HepG2 (cell line): ENCODE data around the gene MOCS2. TPM values are rescaled to one million over a fixed set of nuclear protein-coding genes. Genes with fewer than 3 reads are reported as not detected.
A peak's percentile ranks its signal among the peaks of the same experiment; 100 is the strongest.

Experiments
- ARNTL ChIP-seq: sonication (generic); formaldehyde crosslinking; IDR thresholded peaks from 2 replicates; pipeline ENCODE4 v1.4.0; 2020; ENCODE audit warnings: mild to moderate bottlenecking, missing genetic modification reagents
- ASH2L ChIP-seq: fragments of 300-600, 200-600 bp; sonication (generic); IDR thresholded peaks from 2 replicates; pipeline ENCODE4 v1.7.0; 2017; ENCODE audit warnings: low read depth, mild to moderate bottlenecking, moderate library complexity, mixed read lengths, low read length; ENCODE audit not compliant: insufficient read length
- ATF7-NPFF ChIP-seq: sonication (generic); formaldehyde crosslinking; IDR thresholded peaks from 2 replicates; pipeline ENCODE4 v1.8.1; 2023; ENCODE audit warnings: mild to moderate bottlenecking, low read depth, missing genetic modification reagents, moderate library complexity
- GATAD2A ChIP-seq: IDR thresholded peaks from 2 replicates; pipeline ENCODE4 v1.6.1; 2016
- HNRNPK ChIP-seq: fragments of 200-400 bp; formaldehyde crosslinking; IDR thresholded peaks from 2 replicates; pipeline ENCODE4 v1.6.1; 2018; ENCODE audit warnings: low read length, low read depth, moderate library complexity, mild to moderate bottlenecking; ENCODE audit not compliant: poor library complexity, severe bottlenecking
- MIER3 ChIP-seq: IDR thresholded peaks from 2 replicates; pipeline ENCODE4 v1.6.1; 2016; ENCODE audit warnings: missing compliant biosample characterization, borderline replicate concordance
- POLR2G ChIP-seq: fragments of 200-400 bp; formaldehyde crosslinking; IDR thresholded peaks from 2 replicates; pipeline ENCODE4 v1.6.1; 2018; ENCODE audit warnings: mild to moderate bottlenecking, low read depth, low read length, moderate library complexity
- TBX2 ChIP-seq: sonication (generic); formaldehyde crosslinking; IDR thresholded peaks from 2 replicates; pipeline ENCODE4 v1.5.0; 2020; ENCODE audit warnings: missing genetic modification reagents, mild to moderate bottlenecking, borderline replicate concordance
- ZFP36 ChIP-seq: fragments of 150-350 bp; IDR thresholded peaks from 2 replicates; pipeline ENCODE4 v1.6.1; 2018; ENCODE audit warnings: borderline replicate concordance, low read length, low read depth; ENCODE audit not compliant: partially characterized antibody
- ZNF160 ChIP-seq: sonication (generic); formaldehyde crosslinking; IDR thresholded peaks from 2 replicates; pipeline ENCODE4 v1.8.0; 2022; ENCODE audit warnings: mild to moderate bottlenecking, inconsistent platforms, missing genetic modification reagents
- ZNF225 ChIP-seq: sonication (generic); formaldehyde crosslinking; IDR thresholded peaks from 2 replicates; pipeline ENCODE4 v1.4.0; 2020; ENCODE audit warnings: mild to moderate bottlenecking, missing genetic modification reagents
- ZNF432 ChIP-seq: sonication (generic); formaldehyde crosslinking; IDR thresholded peaks from 2 replicates; pipeline ENCODE4 v1.5.0; 2020; ENCODE audit warnings: missing genetic modification reagents, mild to moderate bottlenecking, borderline replicate concordance
- ZNF501 ChIP-seq: sonication (generic); formaldehyde crosslinking; IDR thresholded peaks from 2 replicates; pipeline ENCODE4 v1.5.1; 2020; ENCODE audit warnings: mild to moderate bottlenecking, moderate library complexity, missing genetic modification reagents
- ZNF513 ChIP-seq: sonication (generic); formaldehyde crosslinking; conservative IDR thresholded peaks from 2 replicates; pipeline ENCODE4 v1.5.0; 2020; ENCODE audit warnings: missing genetic modification reagents
- ZNF746 ChIP-seq: sonication (generic); formaldehyde crosslinking; IDR thresholded peaks from 2 replicates; pipeline ENCODE4 v1.8.0; 2022; ENCODE audit warnings: mild to moderate bottlenecking, missing genetic modification reagents
- polyA plus RNA-seq, 8 experiments: library from polyadenylated mRNA; depleted of rRNA in 3 of 8; stranded (reverse) in 7 of 8; unstranded in 1 of 8; fragments of >200 nt; fragmentation: Illumina TruSeq in 4 of 8; extraction: Trizol in 4 of 8; gene quantifications; 2 replicates each; pipeline versions ENCODE4 v1.2.1 to v1.2.3, GENCODE V29; 2011 to 2016; ENCODE audit warnings: low read depth in 4 of 8, missing spikeins in 1 of 8, mixed read lengths in 1 of 8; ENCODE audit not compliant: insufficient read depth in 1 of 8
- total RNA-seq, 5 experiments: library from RNA; depleted of rRNA; stranded (reverse); fragments of >200 nt; fragmentation: Illumina TruSeq; extraction: Trizol; gene quantifications; 2 replicates each; pipeline ENCODE4 v1.2.3, GENCODE V29; 2016; ENCODE audit warnings: low read depth in 1 of 5
- TF ChIP-seq, protein P1 (sequence below): sonication (generic); formaldehyde crosslinking; IDR thresholded peaks from 2 replicates; pipeline ENCODE4 v1.5.1; 2020; ENCODE audit warnings: missing genetic modification reagents, mild to moderate bottlenecking, borderline replicate concordance
- TF ChIP-seq, protein P2 (sequence below): sonication (generic); formaldehyde crosslinking; IDR thresholded peaks from 2 replicates; pipeline ENCODE4 v1.4.0; 2020; ENCODE audit warnings: missing genetic modification reagents
- TF ChIP-seq, protein P3 (sequence below): sonication (generic); formaldehyde crosslinking; IDR thresholded peaks from 2 replicates; pipeline ENCODE4 v1.4.0; 2020; ENCODE audit warnings: missing genetic modification reagents

The MOCS2 gene
- total and polyA plus RNA-seq, 2 of the 13 experiments (the other 11 are each of a cell fraction or from before 2014, with no cell fraction given), result 19.2 to 41.9 TPM

GRCh38 chr5:53109443-53110127 is at the start of gene MOCS2 (continued):
- TF ChIP-seq ZNF746 (CRISPR knock-in tag), result peak; percentile 38; the same call in 1 of the 2 replicates
- TF ChIP-seq MIER3 (CRISPR knock-in tag), result peak; percentile 59; the same call in 1 of the 2 replicates
- peak; percentile 59 for TF ChIP-seq ASH2L
- TF ChIP-seq ZFP36, result no peak
- peak; percentile 43 for TF ChIP-seq HNRNPK
- TF ChIP-seq, protein P1, sequence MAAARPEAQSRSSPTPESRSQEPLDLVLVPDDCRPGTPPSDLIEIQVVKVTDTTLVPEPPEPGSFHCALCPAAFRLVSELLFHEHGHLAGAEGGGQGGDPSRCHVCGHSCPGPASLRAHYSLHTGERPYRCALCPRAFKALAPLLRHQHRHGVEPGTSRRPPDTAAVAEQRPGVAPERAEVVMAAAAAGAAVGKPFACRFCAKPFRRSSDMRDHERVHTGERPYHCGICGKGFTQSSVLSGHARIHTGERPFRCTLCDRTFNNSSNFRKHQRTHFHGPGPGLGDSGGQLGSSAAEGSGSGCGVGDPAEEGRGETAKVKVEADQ (CRISPR knock-in tag), result peak; percentile 47; the same call in 1 of the 2 replicates
- TF ChIP-seq ZNF432 (CRISPR knock-in tag), result no peak
- TF ChIP-seq ZNF160, result 0 out of 2 replicates have a peak, but pooled peaks have one; percentile 32
- 0 out of 2 replicates have a peak, but pooled peaks have one; percentile 26 for TF ChIP-seq ARNTL (CRISPR knock-in tag)
- peak; percentile 17; the same call in 1 of the 2 replicates for TF ChIP-seq ATF7-NPFF (CRISPR knock-in tag)
- TF ChIP-seq ZNF501 (CRISPR knock-in tag), result peak; percentile 80
- TF ChIP-seq, protein P2, sequence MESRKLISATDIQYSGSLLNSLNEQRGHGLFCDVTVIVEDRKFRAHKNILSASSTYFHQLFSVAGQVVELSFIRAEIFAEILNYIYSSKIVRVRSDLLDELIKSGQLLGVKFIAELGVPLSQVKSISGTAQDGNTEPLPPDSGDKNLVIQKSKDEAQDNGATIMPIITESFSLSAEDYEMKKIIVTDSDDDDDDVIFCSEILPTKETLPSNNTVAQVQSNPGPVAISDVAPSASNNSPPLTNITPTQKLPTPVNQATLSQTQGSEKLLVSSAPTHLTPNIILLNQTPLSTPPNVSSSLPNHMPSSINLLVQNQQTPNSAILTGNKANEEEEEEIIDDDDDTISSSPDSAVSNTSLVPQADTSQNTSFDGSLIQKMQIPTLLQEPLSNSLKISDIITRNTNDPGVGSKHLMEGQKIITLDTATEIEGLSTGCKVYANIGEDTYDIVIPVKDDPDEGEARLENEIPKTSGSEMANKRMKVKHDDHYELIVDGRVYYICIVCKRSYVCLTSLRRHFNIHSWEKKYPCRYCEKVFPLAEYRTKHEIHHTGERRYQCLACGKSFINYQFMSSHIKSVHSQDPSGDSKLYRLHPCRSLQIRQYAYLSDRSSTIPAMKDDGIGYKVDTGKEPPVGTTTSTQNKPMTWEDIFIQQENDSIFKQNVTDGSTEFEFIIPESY, result 0 out of 2 replicates have a peak, but pooled peaks have one; percentile 22
- no peak for TF ChIP-seq ZNF513
- peak; percentile 71 for TF ChIP-seq TBX2 (CRISPR knock-in tag)
- peak; percentile 90 for TF ChIP-seq POLR2G
- 0 out of 2 replicates have a peak, but pooled peaks have one; percentile 64 for TF ChIP-seq ZNF225 (CRISPR knock-in tag)
- TF ChIP-seq, protein P3, sequence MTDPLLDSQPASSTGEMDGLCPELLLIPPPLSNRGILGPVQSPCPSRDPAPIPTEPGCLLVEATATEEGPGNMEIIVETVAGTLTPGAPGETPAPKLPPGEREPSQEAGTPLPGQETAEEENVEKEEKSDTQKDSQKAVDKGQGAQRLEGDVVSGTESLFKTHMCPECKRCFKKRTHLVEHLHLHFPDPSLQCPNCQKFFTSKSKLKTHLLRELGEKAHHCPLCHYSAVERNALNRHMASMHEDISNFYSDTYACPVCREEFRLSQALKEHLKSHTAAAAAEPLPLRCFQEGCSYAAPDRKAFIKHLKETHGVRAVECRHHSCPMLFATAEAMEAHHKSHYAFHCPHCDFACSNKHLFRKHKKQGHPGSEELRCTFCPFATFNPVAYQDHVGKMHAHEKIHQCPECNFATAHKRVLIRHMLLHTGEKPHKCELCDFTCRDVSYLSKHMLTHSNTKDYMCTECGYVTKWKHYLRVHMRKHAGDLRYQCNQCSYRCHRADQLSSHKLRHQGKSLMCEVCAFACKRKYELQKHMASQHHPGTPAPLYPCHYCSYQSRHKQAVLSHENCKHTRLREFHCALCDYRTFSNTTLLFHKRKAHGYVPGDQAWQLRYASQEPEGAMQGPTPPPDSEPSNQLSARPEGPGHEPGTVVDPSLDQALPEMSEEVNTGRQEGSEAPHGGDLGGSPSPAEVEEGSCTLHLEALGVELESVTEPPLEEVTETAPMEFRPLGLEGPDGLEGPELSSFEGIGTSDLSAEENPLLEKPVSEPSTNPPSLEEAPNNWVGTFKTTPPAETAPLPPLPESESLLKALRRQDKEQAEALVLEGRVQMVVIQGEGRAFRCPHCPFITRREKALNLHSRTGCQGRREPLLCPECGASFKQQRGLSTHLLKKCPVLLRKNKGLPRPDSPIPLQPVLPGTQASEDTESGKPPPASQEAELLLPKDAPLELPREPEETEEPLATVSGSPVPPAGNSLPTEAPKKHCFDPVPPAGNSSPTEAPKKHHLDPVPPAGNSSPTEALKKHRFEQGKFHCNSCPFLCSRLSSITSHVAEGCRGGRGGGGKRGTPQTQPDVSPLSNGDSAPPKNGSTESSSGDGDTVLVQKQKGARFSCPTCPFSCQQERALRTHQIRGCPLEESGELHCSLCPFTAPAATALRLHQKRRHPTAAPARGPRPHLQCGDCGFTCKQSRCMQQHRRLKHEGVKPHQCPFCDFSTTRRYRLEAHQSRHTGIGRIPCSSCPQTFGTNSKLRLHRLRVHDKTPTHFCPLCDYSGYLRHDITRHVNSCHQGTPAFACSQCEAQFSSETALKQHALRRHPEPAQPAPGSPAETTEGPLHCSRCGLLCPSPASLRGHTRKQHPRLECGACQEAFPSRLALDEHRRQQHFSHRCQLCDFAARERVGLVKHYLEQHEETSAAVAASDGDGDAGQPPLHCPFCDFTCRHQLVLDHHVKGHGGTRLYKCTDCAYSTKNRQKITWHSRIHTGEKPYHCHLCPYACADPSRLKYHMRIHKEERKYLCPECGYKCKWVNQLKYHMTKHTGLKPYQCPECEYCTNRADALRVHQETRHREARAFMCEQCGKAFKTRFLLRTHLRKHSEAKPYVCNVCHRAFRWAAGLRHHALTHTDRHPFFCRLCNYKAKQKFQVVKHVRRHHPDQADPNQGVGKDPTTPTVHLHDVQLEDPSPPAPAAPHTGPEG (CRISPR knock-in tag), result peak; percentile 24; the same call in 1 of the 2 replicates
- TF ChIP-seq GATAD2A (CRISPR knock-in tag), result peak; percentile 31; the same call in 1 of the 2 replicates
